ENCODE data around the gene SPINK14.

Gene SPINK14

DNA sequence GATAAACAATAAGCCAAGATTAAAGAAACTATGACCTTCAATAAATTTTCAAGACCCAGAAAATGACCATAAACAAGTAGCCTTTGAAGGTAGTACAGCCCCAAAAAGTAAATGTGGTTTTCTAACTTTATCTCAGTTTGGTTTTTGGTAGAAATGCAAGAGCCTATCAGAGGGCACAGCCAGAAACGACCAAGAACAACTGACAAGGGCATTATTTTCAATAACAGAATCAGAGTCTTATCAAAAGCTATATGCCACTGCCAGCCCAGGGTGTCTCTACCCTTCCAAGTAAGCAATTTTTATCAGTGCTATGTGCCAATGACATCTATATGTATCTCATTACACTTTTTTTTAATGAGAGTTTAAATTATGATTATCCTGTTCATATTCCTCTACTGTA is 22.7 kb downstream of the SPINK14 start:
- no peak for DNase-seq (ENCODE audit: extremely low spot score, insufficient read length, low read depth)
- FAIRE-seq, result no peak

DNA sequence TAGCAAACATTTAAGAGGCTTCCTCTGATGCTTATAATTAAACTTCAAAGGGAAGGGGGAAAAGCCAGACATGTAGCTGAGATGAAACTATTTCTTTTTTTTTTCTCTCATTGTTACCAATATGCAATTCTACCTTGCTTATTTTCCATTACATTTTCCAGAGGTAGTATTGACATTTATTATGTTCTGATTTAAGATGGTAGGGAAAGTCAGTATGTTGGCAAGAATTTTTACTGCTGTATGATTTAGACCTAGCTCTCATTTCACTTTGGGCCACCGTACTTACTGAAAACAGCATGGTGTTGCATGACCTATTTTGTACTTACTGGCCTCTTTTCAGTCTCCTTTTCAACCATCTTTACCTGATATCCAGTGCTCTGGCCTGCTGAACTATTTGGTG is 24.9 kb downstream of the SPINK14 start:
- DNase-seq (ENCODE audit: extremely low spot score, insufficient read length, low read depth), result no peak
- no peak for FAIRE-seq

DNA sequence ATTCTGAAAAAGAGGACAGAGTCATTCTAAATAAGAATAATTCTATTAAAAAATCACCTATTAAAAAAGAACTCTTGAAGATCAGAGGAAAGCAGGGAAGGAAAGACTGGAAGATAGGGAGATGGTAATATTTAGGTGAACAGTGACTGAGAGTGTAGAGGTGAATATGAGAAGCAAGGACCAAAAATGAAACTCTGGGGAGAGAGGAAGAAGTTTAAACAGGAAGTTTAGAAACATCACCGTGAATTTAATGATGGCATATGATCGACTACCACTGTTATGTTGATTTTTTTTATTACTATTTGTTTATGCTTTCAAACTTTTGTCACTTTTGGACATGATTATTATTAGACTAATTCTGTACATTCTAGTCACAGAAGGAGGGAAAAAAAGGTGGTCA is 32.8 kb downstream of the SPINK14 start:
- FAIRE-seq, result no peak
- DNase-seq (ENCODE audit: extremely low spot score, insufficient read length, low read depth), result no peak

DNA sequence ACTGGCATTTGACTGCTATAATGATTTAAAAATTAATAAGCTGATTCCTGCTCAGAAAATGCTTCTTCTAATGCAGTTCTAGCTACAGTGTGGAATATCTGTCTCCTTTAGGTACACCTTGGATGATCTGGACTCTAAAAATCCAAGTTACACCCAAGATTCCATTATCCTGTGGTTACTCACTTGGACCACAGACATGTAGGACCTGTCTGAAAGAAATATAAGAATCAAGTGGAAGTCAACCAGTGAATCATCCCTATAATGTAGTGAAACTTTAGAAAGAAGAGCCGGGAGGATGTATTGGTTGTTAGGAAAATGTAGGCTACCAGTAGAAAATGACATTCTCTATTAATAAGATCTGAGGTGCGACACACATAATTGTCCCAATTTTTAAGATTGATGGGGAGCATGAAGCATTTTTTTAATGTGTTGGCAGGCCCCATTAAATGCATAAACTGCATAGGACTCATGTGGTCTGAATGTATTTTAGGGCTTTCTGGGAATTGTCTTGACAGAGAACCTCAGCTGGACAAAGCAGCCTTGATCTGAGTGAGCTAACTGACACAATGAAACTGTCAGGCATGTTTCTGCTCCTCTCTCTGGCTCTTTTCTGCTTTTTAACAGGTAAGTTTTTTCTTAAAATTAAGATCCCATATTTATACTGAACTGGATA is 34.3 kb downstream of the SPINK14 start, which contains the start of gene SPINK6:
TSS of gene SPINK6 (plus strand) at position 512 of the 673 bp plus-strand sequence. CDS start at position 567, 55 bp downstream.
- no peak for FAIRE-seq
- no peak for DNase-seq (ENCODE audit: extremely low spot score, insufficient read length, low read depth)

DNA sequence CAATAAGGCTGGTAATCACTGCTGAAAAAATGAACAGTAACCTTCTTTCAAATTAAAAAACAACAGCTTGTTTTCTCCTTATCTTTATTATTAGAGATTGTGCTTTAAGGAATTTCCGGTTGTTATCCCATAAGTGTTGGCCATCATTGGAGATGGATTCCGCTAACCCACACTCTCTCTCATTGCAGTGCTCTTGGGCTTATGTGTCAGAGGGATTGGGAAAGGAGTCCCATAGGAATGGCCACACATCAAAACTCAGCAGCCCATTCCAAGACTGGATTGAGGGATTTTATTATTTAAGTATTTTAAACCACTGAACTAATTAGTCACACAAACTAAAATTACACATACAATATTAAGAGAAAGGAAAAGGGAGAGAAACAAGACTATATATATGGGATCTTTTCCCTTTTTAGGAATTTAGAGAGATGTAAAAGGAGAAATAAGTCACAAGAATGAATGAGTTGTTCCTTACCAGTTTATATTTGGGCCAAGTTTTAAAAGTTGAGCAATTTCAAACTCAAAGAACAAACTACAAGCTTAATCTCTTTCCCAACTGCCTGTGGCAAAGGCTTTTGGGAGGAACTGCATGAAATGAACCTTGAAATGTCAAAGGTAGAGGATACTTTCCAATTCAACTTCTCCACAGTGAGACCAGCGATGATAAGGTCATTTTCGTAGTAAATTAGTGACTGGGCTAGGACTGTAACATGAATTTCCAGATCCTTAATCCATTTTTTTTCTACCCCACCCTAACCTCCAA is 36.9 kb downstream of the SPINK14 start:
- no peak for FAIRE-seq

DNA sequence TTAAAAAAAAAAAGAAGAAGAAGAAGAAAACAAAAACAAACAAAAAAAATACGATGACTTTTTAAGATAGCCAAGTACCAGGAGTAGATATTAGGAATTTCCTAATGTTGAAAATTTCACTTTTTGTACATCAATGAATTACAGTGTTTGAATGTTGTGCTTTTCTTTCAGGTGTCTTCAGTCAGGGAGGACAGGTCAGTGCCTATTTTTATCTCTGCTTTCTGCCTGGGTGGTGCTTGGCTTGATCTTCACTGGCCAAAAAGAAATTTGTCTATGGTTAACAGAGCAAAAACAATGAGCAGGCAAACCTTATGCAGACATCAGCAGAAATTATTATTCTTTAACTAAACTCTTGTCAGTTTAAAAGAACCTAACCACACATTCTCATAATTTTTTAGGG is 37.5 kb downstream of the SPINK14 start:
- FAIRE-seq (no peak), DNase-seq (ENCODE audit: extremely low spot score, insufficient read length, low read depth) (no peak)

More for the DNA sequence above, 36.9 kb downstream of the SPINK14 start:
- no peak for DNase-seq (ENCODE audit: extremely low spot score, insufficient read length, low read depth)

DNA sequence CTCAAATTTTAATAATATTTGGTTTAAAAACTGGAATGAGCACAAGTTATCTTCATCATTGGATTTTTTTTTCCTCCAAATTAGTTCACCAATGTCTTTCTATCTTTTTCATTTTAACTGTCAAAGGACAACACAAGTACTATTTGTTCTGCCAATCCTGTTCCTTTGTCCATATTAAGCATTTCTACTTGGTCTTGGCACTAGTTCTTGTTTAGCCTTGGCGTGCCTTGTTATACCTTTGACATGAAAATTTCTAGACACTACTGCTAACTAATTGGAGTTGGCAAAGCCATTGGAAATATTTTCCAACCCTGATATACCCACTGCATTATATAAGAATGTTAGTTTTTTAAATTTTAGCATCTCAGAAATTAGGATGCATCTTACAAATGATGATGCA is 38.3 kb downstream of the SPINK14 start:
- FAIRE-seq (no peak), DNase-seq (ENCODE audit: extremely low spot score, insufficient read length, low read depth) (no peak)

DNA sequence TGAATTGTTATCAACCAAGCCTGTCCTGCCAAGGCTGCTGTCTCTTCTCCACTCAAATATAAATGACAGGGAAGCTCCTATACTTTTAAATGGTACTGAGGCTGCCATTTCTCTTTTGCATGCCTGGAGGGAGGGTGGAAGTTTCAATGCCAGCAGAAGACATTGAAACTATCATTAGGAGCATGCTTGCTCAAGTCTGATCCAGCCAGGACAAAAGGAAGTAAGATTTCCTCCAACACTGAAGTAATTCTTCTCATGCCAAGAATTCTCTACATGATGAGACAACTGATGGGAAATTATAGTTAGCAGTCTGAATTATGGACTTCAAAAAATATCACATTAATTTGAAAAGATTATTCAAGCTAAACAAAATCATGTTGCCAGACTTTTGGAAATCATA is 39.9 kb downstream of the SPINK14 start:
- no peak for FAIRE-seq
- no peak for DNase-seq (ENCODE audit: extremely low spot score, insufficient read length, low read depth)

DNA sequence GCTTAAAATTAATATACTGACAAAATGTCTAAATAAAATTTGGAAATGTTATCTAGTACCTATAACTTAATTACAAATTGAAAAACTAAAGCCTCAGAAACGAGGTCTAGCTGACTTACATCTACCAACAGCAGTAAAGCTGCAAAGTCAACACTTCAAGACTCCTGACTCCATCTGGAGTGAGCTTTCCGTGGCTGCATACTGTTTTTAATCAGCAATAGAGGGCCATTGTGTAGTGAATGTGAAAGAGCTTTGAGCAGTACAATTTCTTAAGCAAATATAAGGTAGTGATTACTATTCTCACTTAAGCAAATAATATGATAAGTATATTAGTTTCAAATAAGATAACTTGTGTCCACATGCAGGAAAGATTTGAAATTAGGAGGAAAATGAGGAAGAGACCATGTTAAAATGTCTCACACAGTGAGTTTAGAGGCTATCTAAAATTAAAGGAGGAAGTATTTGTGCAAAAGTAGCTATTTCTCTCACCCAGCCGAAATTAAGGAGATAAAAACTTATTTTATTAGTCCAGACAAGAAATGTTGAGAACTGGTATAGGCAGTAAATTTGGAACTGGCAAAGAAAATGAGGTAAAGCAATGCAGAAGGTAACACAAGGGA is 40.9 kb downstream of the SPINK14 start:
- FAIRE-seq (no peak), DNase-seq (ENCODE audit: extremely low spot score, insufficient read length, low read depth) (no peak)

DNA sequence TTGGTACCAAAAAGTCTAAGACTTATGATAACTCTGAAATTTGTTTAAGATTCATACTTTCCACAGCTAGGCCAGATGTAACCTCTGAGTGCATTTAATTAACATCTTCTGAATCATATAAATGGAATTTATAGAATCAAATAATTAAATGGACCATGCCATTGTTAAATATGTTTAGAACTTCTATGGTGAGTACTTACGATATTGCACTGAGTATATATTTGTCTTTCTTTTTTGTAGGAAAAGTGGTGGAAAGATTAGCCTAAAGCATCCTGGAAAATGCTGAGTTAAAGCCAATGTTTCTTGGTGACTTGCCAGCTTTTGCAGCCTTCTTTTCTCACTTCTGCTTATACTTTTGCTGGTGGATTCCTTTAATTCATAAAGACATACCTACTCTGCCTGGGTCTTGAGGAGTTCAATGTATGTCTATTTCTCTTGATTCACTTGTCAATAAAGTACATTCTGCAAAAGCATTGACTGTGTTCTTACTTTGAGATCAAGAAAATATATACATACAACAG is 46.4 kb downstream of the SPINK14 start:
- DNase-seq (ENCODE audit: extremely low spot score, insufficient read length, low read depth) (no peak), FAIRE-seq (no peak)

DNA sequence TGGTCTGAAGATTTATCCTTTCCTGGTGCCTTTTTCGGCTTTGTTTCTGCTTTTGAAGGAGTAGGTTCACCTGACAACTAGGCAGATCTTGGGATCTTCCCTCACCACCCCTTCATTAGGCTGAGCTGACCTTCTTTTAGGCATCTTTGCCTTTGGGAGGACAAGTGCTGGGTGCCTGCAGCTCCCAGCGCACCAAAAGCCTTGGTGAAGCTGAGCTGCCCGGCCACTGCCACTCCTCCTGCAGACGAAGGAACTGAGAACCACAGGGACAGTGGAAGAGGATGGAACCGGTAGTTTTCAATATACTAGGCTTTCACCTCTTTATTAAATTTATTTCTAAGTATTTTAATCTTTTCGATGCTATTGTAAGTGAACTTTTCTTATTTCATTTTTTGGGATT is 53.2 kb downstream of the SPINK14 start:
- no peak for DNase-seq (ENCODE audit: extremely low spot score, insufficient read length, low read depth)
- no peak for FAIRE-seq

DNA sequence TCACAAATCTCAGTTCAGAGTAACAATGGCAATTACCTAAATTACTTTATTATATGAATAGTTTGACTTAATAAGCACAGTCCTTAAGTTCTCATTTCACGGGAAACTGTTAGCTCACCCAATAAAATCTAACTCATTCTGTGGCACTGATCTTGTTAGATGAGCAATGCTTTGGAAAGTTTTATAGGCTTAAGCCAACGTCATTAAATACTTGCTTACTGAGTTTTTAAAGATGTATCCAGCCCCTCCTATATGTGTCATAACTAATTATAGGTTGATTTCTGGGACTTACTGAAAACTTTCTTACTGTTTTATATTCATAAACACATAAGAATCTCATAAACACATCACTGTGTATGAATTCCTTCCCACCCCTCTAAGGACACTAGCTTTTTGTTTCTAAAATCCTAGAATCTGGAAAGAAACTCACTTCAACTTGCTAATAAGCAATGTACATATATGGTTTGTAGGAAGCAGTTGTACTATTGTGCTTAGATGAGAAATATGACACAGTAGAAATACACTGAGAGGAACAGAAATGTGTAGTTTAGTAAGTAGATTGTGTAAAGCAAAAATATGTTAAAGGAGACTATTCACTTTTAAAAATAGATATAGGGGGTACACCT is 55.9 kb downstream of the SPINK14 start:
- DNase-seq (ENCODE audit: extremely low spot score, insufficient read length, low read depth) (no peak), FAIRE-seq (no peak)

Data from GM18507 (cell line).